ENCODE measurements around the gene RBX1.
A peak's percentile ranks its signal among the peaks of the same experiment; 100 is the strongest.
"Not testable (repeated sequence)": the region's sequence is repeated elsewhere in the genome, so short reads cannot be mapped to it uniquely, and the experiment has no call there.

Gene RBX1
- 39.8 to 54.4 (median 41.2) reads per million in 4 experiments for total RNA-seq

GRCh38 chr22:40950962-40951794 is at the start of gene RBX1:
RBX1 (plus strand) TSS chr22:40951378; CDS start chr22:40951399, 21 bp downstream.
- DNase-seq, result peak; percentile 98

DNA sequence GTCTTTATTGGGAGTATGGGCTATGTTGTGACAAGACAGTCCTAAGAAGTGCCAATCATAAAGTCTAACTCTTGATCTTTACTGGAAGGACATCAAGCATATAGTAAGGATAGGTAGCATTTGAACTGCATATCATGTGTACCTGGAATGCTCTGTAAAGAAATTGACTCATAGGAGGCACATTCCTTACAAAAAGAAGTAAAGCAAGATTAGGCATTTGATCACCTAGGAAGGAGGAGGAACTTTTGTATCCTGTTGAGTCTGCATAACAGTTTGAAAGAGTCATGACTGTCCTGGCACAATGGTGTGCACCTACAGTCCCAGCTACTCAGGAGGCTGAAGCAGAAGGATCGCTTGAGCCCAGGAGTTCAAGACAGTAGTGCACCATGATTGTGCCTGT is 47.1 kb upstream of the RBX1 start:
- DNase-seq, result no peak

GRCh38 chr22:40908895-40909294 is 42.3 kb upstream of the RBX1 start:
- DNase-seq, result no peak

GRCh38 chr22:40911772-40912171 is 39.4 kb upstream of the RBX1 start:
- no peak for DNase-seq

GRCh38 chr22:40912987-40913386 is 38.2 kb upstream of the RBX1 start:
- not testable (repeated sequence) for DNase-seq

DNA sequence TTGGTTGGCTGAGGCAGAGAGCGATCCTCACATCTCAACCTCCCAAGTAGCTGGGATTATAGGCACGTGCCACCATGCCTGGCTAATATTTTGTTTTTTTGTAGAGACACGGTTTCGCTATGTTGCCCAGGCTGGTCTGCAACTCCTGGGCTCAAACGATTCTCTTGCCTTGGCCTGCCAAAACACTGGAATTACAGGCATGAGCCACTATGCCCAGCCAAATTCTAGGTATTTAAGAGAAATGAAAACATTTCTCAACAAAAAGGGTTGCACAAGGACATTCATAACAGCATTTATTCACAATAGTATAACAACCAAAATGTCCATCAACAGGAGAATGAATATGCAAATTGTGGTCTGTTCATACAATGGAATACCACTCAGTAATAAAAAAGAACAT is 31.7 kb upstream of the RBX1 start:
- no peak for DNase-seq

DNA sequence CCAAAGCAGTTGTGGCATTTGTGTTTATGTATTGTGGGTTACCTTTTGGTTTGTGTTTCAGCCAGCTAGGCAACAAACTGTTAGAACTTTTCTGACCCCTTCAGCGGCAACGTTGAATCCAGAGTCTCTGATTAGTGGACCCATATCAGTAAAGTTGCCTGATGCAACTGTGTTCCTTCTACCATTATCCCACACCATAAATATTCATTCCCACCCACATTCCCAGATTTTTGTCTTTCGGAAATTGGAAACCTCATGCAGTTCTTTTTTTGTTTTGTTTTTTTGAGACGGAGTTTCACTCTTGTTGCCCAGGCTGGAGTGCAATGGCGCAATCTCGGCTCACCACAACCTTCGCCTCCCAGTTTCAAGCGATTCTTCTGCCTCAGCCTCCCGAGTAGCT is 30.7 kb upstream of the RBX1 start:
- DNase-seq, result no peak

DNA sequence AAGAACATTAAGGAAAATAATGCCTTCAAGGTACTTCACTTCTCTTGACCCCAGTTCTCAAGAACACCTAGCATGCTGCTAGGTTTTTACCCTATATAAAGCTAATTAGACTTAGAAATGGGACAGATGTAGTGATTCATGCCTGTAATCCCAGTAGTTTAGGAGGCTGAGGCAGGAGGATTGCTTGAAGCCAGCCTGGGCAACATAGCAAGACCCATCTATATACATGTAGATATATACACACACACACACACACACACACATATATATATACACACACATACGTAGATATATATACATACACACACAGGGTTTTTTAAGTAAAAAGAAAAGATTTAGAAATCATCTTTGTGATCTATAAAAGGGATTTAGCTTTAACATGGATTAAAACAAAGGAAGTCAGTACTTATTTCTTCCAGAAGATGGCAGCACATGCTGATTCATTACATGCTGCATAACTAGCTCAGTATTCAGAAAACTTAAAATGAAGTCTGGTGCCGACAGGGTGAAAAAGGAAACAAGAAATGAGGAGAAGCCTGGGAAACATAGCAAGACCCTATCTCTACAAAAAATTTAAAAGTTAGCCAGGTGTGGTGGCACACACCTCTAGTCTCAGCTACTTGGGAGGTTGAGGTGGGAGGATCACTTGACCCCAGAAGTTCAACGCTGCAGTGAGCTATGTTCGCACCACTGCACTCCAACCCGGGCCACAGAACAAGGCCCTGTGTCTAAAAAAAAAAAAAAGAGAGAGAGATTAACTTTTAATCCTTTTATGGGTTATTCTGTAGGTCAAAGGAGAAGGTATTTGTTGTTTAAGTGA is 28.5 kb upstream of the RBX1 start:
- DNase-seq, result no peak

DNA sequence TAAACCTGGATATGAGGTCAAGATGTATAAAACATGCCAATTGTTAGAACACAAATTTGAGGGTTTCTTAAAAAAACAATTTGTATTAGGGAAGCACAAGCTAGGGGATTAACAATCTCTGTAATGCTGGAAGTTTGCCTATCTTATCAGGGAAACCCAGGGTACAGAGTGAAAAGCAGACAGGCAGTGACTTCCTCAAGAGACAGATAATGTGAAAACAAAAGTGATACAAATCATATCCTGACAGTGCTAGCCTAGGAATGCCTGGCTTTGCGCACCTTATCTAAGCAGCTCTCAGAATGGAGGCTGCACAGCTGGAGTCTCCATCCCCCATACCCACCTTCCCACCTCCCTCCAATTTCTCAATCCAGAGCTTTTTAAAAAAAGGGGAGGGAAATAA is 22.5 kb upstream of the RBX1 start:
- DNase-seq, result no peak

- DNase-seq, result no peak
These were observed 18.8 kb upstream of the RBX1 start for GRCh38 chr22:40932396-40932795.

GRCh38 chr22:40939202-40939601 is 12.0 kb upstream of the RBX1 start:
- no peak for DNase-seq

- no peak for DNase-seq
These were observed 822 bp downstream of the RBX1 start for GRCh38 chr22:40951795-40952605.

GRCh38 chr22:40953471-40953870 is 2.3 kb downstream of the RBX1 start:
- DNase-seq, result no peak

- DNase-seq, result no peak
These were observed 2.9 kb downstream of the RBX1 start for GRCh38 chr22:40954113-40954512.

- no peak for DNase-seq
These were observed 4.4 kb downstream of the RBX1 start for GRCh38 chr22:40955571-40955970.

DNA sequence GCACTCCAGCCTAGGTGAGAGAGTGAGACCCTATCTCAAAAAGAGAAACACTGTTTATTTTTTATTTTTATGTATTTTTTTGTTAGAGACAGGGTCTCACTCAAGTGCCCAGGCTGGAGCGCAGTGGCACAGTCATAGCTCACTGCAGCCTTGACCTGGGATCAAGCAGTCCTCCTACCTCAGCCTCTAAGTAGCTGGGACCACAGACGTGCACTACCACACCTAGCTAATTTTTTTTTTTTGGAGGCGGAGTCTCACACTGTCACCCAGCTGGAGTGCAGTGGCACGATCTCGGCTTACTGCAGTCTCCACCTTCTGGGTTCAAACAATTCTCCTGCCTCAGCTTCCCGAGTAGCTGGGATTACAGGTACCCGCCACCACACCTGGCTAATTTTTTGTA is 6.4 kb downstream of the RBX1 start:
- no peak for DNase-seq

- no peak for DNase-seq
These were observed 7.1 kb downstream of the RBX1 start for GRCh38 chr22:40958299-40958698.

- no peak for DNase-seq
These were observed 9.0 kb downstream of the RBX1 start for GRCh38 chr22:40960145-40960544.

DNA sequence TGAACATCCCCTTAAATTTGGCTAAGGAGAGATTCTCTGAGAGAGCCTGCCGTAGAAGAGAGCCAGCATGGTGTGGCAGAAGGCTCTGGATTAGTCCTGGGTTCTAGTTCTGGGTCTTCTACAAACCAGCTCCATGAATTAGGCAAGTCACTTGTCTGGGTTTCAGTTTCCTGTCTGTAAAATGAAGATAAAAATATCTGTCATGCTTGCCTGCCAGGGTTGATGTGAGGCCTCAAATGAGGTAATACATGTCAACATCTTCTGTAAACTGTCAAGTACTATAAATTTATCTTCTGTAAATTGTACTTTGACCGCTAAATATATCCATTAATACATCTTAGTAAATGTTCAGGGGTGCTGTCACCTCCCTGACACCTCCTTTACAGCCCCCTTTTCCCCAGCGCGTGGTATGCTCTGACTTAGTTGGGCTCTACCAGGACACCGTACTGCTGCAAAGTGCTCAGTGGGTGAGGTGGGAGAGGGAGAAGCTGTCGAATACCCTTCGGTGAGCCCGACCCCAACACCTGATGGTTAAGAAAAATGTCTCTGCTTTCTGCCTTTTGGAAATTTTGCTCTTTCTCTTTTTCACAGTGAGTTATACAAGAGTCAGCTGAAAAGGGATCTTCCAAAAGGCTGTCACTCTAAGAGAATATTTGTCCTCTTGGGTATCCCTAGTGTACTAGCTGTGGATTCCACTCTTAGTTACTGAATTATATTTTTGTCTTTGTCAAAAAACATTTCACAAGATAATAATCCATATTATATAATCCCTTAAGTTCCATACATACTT is 15.0 kb downstream of the RBX1 start:
- DNase-seq, result no peak

GRCh38 chr22:40966726-40967085 is 15.5 kb downstream of the RBX1 start:
- DNase-seq, result no peak

GRCh38 chr22:40967111-40967760 is 16.1 kb downstream of the RBX1 start:
- DNase-seq, result no peak

GRCh38 chr22:40972587-40972986 is 21.4 kb downstream of the RBX1 start:
- no peak for DNase-seq

Data from effector CD8-positive, alpha-beta T cell (primary cell).